Fibroblast of skin of scalp (primary cell): ENCODE results near the gene CTNNBL1.
A peak's percentile ranks its signal among the peaks of the same experiment; 100 is the strongest.

ENCODE experiments used
- DNase-seq: peaks from one replicate; pipeline ENCODE4 v3.0.0-alpha.2; 2013

The CTNNBL1 gene

GRCh38 chr20:37742131-37742530 lies 48.3 kb downstream of the CTNNBL1 start:
- no peak for DNase-seq

GRCh38 chr20:37744347-37744746 lies 50.5 kb downstream of the CTNNBL1 start:
- DNase-seq, result no peak

GRCh38 chr20:37745553-37745952 lies 51.7 kb downstream of the CTNNBL1 start:
- no peak for DNase-seq

- DNase-seq, result no peak
Observed at GRCh38 chr20:37748015-37748414, 54.2 kb downstream of the CTNNBL1 start.

- DNase-seq, result no peak
Observed at GRCh38 chr20:37749218-37749617, 55.4 kb downstream of the CTNNBL1 start.

- no peak for DNase-seq
Observed at GRCh38 chr20:37749620-37750403, 56.0 kb downstream of the CTNNBL1 start.

GRCh38 chr20:37755665-37756064 lies 61.8 kb downstream of the CTNNBL1 start:
- DNase-seq, result peak; percentile 36

- no peak for DNase-seq
Observed at GRCh38 chr20:37756234-37756633, 62.4 kb downstream of the CTNNBL1 start.

- DNase-seq, result no peak
Observed at GRCh38 chr20:37757550-37757949, 63.7 kb downstream of the CTNNBL1 start.

- DNase-seq, result no peak
Observed at GRCh38 chr20:37758332-37758731, 64.5 kb downstream of the CTNNBL1 start.

- no peak for DNase-seq
Observed at GRCh38 chr20:37759052-37759553, 65.3 kb downstream of the CTNNBL1 start.

- DNase-seq, result no peak
Observed at GRCh38 chr20:37759761-37760209, 66.0 kb downstream of the CTNNBL1 start.

GRCh38 chr20:37760322-37760721 lies 66.5 kb downstream of the CTNNBL1 start:
- no peak for DNase-seq

GRCh38 chr20:37762716-37763485 lies 69.1 kb downstream of the CTNNBL1 start:
- no peak for DNase-seq

- DNase-seq, result no peak
Observed at GRCh38 chr20:37764333-37764935, 70.6 kb downstream of the CTNNBL1 start.

- DNase-seq, result no peak
Observed at GRCh38 chr20:37770908-37771307, 77.1 kb downstream of the CTNNBL1 start.

GRCh38 chr20:37773291-37773826 lies 79.5 kb downstream of the CTNNBL1 start:
- DNase-seq, result no peak

- DNase-seq, result no peak
Observed at GRCh38 chr20:37774156-37774555, 80.3 kb downstream of the CTNNBL1 start.

- no peak for DNase-seq
Observed at GRCh38 chr20:37775200-37775599, 81.4 kb downstream of the CTNNBL1 start.

GRCh38 chr20:37776049-37776448 lies 82.2 kb downstream of the CTNNBL1 start:
- no peak for DNase-seq

GRCh38 chr20:37776526-37776925 lies 82.7 kb downstream of the CTNNBL1 start:
- no peak for DNase-seq

GRCh38 chr20:37777012-37777950 lies 83.5 kb downstream of the CTNNBL1 start:
- no peak for DNase-seq
